Iris pigment epithelial cell (primary cell): ENCODE results near the gene EIF2S3B.
"Not testable (repeated sequence)": the region's sequence is repeated elsewhere in the genome, so short reads cannot be mapped to it uniquely, and the experiment has no call there.

Experiments used
- DNase-seq: peaks from one replicate; pipeline ENCODE4 v3.0.0-alpha.2; 2011; ENCODE audit warnings: low read depth

The EIF2S3B gene

DNA sequence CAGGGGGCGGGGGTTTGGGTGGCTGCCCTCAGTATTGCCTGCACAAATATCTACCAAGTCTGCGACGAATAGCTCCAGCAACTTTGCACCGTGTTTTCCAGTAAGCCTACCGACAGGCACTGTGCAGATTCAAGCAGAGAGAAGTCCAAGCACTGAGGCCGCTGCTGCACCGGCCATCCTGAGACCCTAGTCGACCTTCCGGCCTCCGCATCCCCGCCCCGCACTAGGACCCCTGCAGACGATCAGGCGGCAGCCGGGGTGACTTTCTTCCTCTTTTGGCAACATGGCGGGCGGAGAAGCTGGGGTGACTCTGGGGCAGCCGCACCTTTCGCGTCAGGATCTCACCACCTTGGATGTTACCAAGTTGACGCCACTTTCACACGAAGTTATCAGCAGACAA lies at the start of gene EIF2S3B:
EIF2S3B (plus strand) TSS at position 271 of the 400 bp plus-strand sequence; CDS start at position 284, 13 bp downstream.
- DNase-seq, result no peak

DNA sequence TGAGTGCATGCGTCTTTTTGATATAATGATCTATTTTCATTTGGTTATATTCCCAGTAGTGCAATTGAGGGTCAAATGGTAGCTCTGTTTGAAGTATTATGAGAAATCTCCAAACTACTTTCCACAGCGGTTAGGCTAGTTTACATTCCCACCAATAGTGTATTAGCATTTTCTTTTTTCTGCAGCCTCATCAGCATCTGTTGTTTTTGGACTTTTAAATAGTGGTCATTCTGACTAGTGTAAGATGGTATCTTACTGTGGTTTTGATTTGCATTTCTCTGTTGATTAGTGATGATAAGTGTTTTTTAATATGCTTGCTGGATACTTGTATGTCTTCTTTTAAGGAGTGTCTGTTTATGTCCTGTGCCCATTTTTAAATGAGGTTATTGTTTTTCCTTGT lies 48.8 kb upstream of the EIF2S3B start:
- no peak for DNase-seq

DNA sequence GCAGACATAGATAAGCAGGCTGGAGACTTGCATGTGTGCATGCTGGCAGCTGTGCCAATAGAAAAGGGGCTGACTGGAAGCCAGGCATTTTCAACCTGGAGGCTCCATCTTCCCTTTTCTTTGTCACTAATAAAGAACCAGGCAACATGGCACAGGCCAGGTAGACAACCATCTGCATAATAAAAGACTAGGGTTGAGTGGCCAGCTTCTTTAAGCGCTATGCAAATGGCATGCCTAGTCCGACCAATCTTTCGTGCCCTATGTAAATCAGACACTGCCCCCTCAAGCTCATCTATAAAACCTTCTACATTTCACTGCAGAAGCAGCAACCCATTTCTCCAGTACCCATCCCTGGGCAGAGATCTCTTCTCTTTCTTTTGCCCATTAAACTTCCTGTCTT lies 47.9 kb upstream of the EIF2S3B start:
- DNase-seq, result no peak

DNA sequence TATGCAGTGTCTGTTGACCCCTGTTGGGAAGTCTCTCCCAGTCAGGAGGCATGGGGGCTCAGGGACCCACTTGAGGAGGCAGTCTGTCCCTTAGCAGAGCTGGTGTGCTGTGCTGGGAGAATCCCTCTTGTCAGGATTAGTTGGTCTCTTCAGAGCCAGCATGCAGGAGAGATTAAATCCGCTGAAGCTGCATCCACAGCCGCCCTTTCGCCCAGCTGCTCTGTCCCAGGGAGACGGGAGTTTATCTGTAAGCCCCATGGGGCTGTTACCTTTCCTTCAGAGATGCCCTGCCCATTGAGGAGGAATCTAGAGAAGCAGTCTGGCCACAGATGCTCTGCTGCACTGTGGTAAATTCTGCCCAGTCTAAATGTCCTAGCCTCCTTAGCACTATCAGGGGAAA lies 39.4 kb upstream of the EIF2S3B start:
- no peak for DNase-seq

- no peak for DNase-seq
Observed at GRCh38 chr12:10469701-10470100, 36.0 kb upstream of the EIF2S3B start.

DNA sequence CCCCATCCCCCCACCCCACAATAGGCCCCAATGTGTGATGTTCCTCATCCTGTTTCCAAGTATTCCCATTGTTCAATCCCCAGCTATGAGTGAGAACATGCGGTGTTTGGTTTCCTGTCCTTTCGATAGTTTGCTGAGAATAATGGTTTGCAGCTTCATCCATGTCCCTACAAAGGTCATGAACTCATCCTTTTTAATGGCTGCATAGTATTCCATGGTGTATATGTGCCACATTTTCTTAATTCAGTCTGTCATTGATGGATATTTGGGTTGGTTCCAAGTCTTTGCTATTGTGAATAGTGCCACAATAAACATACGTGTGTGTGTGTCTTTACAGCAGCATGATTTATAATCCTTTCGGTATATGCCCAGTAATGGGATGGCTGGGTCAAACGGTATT lies 32.9 kb upstream of the EIF2S3B start:
- DNase-seq, result not testable (repeated sequence)

DNA sequence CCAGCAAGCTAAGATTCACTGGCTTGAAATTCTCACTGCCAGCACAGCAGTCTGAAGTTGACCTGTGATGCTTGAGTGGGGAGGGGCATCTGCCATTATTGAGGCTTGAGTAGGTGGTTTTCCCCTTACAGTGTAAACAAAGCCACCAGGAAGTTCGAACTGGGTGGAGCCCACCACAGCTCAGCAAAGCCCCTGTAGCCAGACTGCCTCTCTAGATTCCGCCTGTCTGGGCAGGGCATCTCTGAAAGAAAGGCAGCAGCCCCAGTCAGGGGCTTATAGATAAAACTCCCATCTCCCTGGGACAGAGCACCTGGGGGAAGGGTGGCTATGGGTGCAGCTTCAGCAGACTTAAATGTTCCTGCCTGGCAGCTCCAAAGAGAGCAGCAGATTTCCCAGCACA lies 23.8 kb upstream of the EIF2S3B start:
- DNase-seq, result not testable (repeated sequence)

- not testable (repeated sequence) for DNase-seq
Observed at GRCh38 chr12:10487328-10487727, 18.4 kb upstream of the EIF2S3B start.

DNA sequence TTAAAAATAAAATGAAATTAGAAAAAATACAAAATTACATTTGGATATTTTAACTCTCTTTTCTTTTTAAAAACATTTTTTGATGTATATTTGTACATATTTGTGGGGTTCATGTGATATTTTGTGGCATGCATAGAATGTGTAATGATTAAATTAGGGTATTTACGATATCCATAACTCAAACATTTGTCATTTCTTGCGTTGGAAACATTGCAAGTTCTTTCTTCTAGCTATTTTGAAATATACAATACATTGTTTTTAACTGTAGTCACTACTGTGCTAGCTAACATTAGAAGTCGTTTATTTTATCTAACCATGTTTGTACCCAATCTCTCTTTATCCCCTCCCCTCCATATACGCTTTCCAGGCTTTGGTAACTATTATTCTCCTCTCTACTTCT lies 13.9 kb upstream of the EIF2S3B start:
- DNase-seq, result peak; percentile 58

DNA sequence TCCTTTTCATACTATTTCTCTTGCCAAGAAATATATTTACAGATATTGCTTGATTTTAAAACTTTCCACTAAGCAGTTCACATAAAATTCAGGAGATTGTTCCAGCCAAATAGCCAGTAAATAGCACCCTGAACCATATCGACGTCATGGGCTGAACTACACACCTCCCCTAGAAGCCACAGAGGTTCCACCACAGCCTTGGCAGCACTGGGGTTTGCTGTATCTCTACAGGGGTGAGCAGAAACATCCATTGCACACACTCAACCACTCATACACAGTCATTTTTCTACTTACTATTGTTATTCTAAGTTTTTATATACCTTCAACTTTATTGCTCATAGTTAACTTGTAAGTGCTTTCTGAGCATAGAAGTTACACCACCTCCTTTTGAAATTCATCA lies 8.1 kb upstream of the EIF2S3B start:
- DNase-seq, result peak; percentile 67

DNA sequence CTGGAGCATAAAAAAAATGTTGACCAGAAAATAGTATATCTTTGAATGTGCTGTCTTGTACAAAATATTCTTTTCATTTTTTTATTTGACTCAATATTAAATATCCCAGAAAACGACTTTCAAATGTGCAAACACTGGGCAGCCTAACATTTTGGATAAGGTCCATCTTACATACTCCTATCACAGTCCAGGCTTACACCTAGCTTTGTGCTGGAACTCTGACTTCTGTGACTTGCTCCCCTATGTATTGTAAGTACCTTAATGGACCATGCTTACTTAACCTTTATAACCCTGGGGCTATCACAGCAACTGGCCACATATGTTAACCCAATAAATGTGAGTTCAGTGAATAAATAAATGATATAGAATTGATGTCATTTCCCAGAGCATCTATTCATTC lies 7.6 kb upstream of the EIF2S3B start:
- DNase-seq, result no peak

- peak; percentile 34 for DNase-seq
Observed at GRCh38 chr12:10501030-10501429, 4.7 kb upstream of the EIF2S3B start.

- DNase-seq, result no peak
Observed at GRCh38 chr12:10503460-10503859, 2.2 kb upstream of the EIF2S3B start.

DNA sequence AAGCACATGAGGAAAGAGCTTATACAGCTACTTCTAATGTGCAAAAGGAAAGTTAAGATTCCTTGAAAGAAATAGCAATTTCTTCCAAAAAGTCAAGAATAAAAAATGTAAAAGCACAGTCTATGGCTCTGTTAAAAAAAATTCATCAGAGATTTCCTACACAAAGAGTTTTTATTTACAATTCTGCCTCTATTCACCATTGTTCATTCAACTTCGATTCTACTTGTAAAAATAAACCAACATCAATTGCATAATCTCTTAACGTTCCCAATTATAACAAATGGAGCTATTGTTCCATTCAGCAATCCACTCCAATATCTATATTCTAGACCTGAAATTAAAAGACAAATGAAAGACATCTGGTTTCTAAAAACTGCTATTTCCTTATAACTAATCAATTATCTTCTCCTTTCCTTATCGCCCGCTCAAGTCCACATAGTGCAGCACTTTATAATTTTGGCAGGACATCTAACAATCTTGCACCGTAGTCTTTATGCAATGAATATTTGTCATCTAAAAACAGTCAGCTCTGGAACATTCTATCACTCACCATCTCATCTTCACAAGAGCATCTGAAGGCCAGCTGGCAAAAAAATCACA lies 6.2 kb downstream of the EIF2S3B start:
- DNase-seq, result no peak

DNA sequence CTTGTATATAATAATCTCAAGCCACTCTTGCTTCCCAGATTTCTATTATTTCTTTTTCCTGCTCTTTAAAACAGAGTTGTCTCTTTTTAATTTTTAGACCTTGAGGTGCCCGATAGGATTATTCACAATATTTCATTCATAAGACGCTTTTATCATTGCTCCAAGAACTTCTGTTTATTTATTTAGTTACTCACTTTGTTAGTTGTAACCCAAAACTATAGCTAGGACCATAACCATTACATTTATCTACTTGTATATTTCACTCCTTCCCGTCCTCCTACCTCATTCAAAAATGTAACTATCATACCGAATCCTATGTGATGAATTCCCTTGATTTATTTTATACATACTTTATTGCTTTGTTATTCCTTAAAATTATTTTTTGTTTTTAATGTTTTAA lies 7.1 kb downstream of the EIF2S3B start:
- peak; percentile 9 for DNase-seq

- no peak for DNase-seq
Observed at GRCh38 chr12:10521555-10521954, 15.9 kb downstream of the EIF2S3B start.

- DNase-seq, result no peak
Observed at GRCh38 chr12:10528174-10528953, 22.7 kb downstream of the EIF2S3B start.

GRCh38 chr12:10529603-10530002 lies 23.9 kb downstream of the EIF2S3B start:
- DNase-seq, result no peak

GRCh38 chr12:10537721-10538120 lies 32.0 kb downstream of the EIF2S3B start:
- DNase-seq, result no peak

DNA sequence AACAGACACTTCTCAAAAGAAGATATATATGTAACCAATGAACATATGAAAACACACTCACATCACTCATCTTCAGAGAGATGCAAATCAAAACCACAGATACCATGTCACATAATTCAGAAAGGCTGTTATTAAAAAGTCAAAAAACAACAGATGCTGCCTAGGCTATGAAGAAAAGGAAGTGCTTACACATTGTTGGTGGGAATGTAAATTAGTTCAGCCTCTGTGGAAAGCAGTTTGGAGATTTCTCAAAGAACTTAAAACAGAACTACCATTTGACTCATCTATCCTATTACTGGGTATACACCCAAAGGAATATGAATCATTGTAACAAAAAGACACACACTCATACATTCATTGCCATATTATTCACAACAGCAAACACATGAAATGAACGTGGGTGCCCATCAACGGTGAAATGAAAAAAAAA lies 35.1 kb downstream of the EIF2S3B start:
- peak; percentile 32 for DNase-seq

DNA sequence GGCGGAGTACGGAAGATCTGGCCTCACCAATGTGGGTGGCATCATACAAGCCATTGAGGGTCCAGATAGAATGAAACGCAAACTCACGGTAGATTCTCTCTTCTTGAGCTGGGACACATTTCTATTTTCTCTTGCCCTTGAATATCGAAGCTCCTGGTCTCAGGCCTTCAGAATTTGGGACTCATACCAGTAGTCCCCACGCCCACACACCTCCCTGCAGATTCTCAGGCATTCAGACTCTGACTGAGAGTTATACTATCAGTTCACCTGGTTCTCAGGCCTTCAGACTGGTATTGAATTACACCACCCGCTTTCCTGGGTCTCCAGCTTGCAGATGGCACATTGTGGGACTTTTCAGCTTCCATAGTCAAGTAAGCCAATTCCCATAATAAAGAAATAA lies 37.8 kb downstream of the EIF2S3B start:
- DNase-seq, result no peak

- DNase-seq, result no peak
Observed at GRCh38 chr12:10551375-10551774, 45.7 kb downstream of the EIF2S3B start.

GRCh38 chr12:10553148-10553547 lies 47.5 kb downstream of the EIF2S3B start:
- no peak for DNase-seq
